ENCODE data around the gene NET1.

NET1 gene

DNA sequence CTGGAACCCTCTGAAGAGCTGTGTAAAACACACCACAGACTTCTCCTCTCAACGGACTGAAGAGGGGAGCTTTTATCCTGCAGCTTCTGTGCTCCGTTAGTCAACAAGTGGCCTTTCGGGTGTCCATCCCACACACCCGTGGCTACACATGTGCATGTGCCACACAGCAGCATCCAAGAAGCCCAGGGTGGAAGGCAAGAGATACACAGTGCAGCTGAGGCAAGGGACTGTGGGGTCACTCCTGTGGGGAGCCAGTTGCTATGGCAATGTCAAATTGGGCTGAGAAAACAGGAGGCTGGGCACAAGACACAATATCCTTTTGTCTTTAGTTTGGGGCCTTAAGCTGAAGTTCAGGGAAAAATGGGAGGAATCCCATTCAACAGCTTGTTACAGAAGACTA lies 28.7 kb downstream of the NET1 start:
- H4K20me1 ChIP-seq (ENCODE audit: insufficient read depth, low read length) = no peaks in the 10 kb centered on the region
- no peak overlapping the region for H3K27ac ChIP-seq (ENCODE audit: low read depth, low read length, poor library complexity, severe bottlenecking)
- TF ChIP-seq, protein P1, sequence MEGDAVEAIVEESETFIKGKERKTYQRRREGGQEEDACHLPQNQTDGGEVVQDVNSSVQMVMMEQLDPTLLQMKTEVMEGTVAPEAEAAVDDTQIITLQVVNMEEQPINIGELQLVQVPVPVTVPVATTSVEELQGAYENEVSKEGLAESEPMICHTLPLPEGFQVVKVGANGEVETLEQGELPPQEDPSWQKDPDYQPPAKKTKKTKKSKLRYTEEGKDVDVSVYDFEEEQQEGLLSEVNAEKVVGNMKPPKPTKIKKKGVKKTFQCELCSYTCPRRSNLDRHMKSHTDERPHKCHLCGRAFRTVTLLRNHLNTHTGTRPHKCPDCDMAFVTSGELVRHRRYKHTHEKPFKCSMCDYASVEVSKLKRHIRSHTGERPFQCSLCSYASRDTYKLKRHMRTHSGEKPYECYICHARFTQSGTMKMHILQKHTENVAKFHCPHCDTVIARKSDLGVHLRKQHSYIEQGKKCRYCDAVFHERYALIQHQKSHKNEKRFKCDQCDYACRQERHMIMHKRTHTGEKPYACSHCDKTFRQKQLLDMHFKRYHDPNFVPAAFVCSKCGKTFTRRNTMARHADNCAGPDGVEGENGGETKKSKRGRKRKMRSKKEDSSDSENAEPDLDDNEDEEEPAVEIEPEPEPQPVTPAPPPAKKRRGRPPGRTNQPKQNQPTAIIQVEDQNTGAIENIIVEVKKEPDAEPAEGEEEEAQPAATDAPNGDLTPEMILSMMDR (IDR thresholded peaks at IDR 0.05; ENCODE audit: low read length) = no peak
- TF ChIP-seq EZH2 (IDR thresholded peaks at IDR 0.05; ENCODE audit: borderline replicate concordance, low read length) = no peak
- no peak overlapping the region for H3K9ac ChIP-seq (ENCODE audit: low read length)
- H3K9me2 ChIP-seq (ENCODE audit: low read depth, low read length) = no peaks in the 10 kb centered on the region
- no peaks in the 10 kb centered on the region for H3K27me3 ChIP-seq (ENCODE audit: insufficient read depth, low read length)
- no peaks in the 10 kb centered on the region for H3K79me2 ChIP-seq (ENCODE audit: insufficient read depth, low read length)
- H3K36me3 ChIP-seq (ENCODE audit: insufficient read depth, low read length) = 0 out of 2 replicates have a peak, but pooled peaks cover 5% of the 10 kb centered on the region
- H3K4me1 ChIP-seq (ENCODE audit: insufficient read depth, low read length, severe bottlenecking) = peaks cover 3% of the 10 kb centered on the region
- no peak overlapping the region for H2AFZ ChIP-seq (ENCODE audit: low read length)
- no peaks in the 10 kb centered on the region for H3K9me3 ChIP-seq (ENCODE audit: low read length)
- peaks cover 4% of the 10 kb centered on the region for H3F3A ChIP-seq (ENCODE audit: insufficient read depth, low read length)
- no peak overlapping the region for H3K4me2 ChIP-seq (ENCODE audit: low read length)
- H3K4me3 ChIP-seq (ENCODE audit: low read depth, low read length, poor library complexity, severe bottlenecking) = no peak overlapping the region

GRCh38 chr10:5442065-5442989 lies 30.0 kb downstream of the NET1 start:
- no peak for TF ChIP-seq EZH2 (IDR thresholded peaks at IDR 0.05; ENCODE audit: borderline replicate concordance, low read length)
- TF ChIP-seq, protein P1 (IDR thresholded peaks at IDR 0.05; ENCODE audit: low read length) = peak; percentile 51
- Histone ChIP-seq H3K4me3 (ENCODE audit: low read depth, low read length, poor library complexity, severe bottlenecking) (no peak overlapping the region), H3K9me2 (ENCODE audit: low read depth, low read length) (no peaks in the 10 kb centered on the region), H2AFZ (ENCODE audit: low read length) (no peak overlapping the region), H3K79me2 (ENCODE audit: insufficient read depth, low read length) (no peaks in the 10 kb centered on the region), H3F3A (ENCODE audit: insufficient read depth, low read length) (peaks cover 4% of the 10 kb centered on the region), H3K9ac (ENCODE audit: low read length) (no peak overlapping the region), H3K27ac (ENCODE audit: low read depth, low read length, poor library complexity, severe bottlenecking) (no peak overlapping the region), H3K4me1 (ENCODE audit: insufficient read depth, low read length, severe bottlenecking) (peaks cover 15% of the 10 kb centered on the region), H3K9me3 (ENCODE audit: low read length) (no peaks in the 10 kb centered on the region), H4K20me1 (ENCODE audit: insufficient read depth, low read length) (no peaks in the 10 kb centered on the region), H3K36me3 (ENCODE audit: insufficient read depth, low read length) (0 out of 2 replicates have a peak, but pooled peaks cover 5% of the 10 kb centered on the region), H3K4me2 (ENCODE audit: low read length) (no peak overlapping the region), H3K27me3 (ENCODE audit: insufficient read depth, low read length) (no peaks in the 10 kb centered on the region)

GRCh38 chr10:5442990-5443370 lies 30.6 kb downstream of the NET1 start:
- no peaks in the 10 kb centered on the region for H3K79me2 ChIP-seq (ENCODE audit: insufficient read depth, low read length)
- H3K4me3 ChIP-seq (ENCODE audit: low read depth, low read length, poor library complexity, severe bottlenecking) = no peak overlapping the region
- peaks cover 4% of the 10 kb centered on the region for H3F3A ChIP-seq (ENCODE audit: insufficient read depth, low read length)
- no peaks in the 10 kb centered on the region for H3K9me3 ChIP-seq (ENCODE audit: low read length)
- no peaks in the 10 kb centered on the region for H3K27me3 ChIP-seq (ENCODE audit: insufficient read depth, low read length)
- H3K27ac ChIP-seq (ENCODE audit: low read depth, low read length, poor library complexity, severe bottlenecking) = no peak overlapping the region
- no peak overlapping the region for H3K9ac ChIP-seq (ENCODE audit: low read length)
- H3K36me3 ChIP-seq (ENCODE audit: insufficient read depth, low read length) = 0 out of 2 replicates have a peak, but pooled peaks cover 5% of the 10 kb centered on the region
- H2AFZ ChIP-seq (ENCODE audit: low read length) = no peak overlapping the region
- H4K20me1 ChIP-seq (ENCODE audit: insufficient read depth, low read length) = no peaks in the 10 kb centered on the region
- H3K4me1 ChIP-seq (ENCODE audit: insufficient read depth, low read length, severe bottlenecking) = peaks cover 21% of the 10 kb centered on the region
- no peak overlapping the region for H3K4me2 ChIP-seq (ENCODE audit: low read length)
- H3K9me2 ChIP-seq (ENCODE audit: low read depth, low read length) = no peaks in the 10 kb centered on the region
- TF ChIP-seq EZH2 (IDR thresholded peaks at IDR 0.05; ENCODE audit: borderline replicate concordance, low read length) = no peak
- TF ChIP-seq, protein P1 (IDR thresholded peaks at IDR 0.05; ENCODE audit: low read length) = no peak

Measured in OCI-LY1 (cell line).